Stimulated activated naive CD8-positive, alpha-beta T cell treated with anti-CD3 and anti-CD28 coated beads, Interleukin-15, Interleukin-2, amounts not matched to agents 100 U/mL and 50 U/mL, for 24 hours (primary cell): Measurements from ENCODE around the gene COPB1.

Experiments
- ATAC-seq: fragments of 150-1000 bp; cut with Tn5 transposase; one replicate; pipeline ENCODE4 v1.10.0; 2021
- DNase-seq: peaks from one replicate; pipeline ENCODE4 v3.0.0; 2021

Gene COPB1

GRCh38 chr11:14503023-14503422 is 3.4 kb upstream of the COPB1 start:
- ATAC-seq: no peak

GRCh38 chr11:14502039-14502438 is 2.4 kb upstream of the COPB1 start:
- DNase-seq (no peak), ATAC-seq (no peak)

More at GRCh38 chr11:14503023-14503422, 3.4 kb upstream of the COPB1 start:
- no peak for DNase-seq

GRCh38 chr11:14500181-14500651 is 605 bp upstream of the COPB1 start:
- peak; percentile 42 for ATAC-seq
- DNase-seq: peak; percentile 42

GRCh38 chr11:14499178-14499559 is 442 bp downstream of the COPB1 start:
- peak; percentile 26 for ATAC-seq
- DNase-seq: peak; percentile 46

GRCh38 chr11:14480716-14481115 is 18.9 kb downstream of the COPB1 start:
- ATAC-seq (no peak), DNase-seq (no peak)

- ATAC-seq (no peak), DNase-seq (no peak)
Observed at GRCh38 chr11:14471127-14471526, 28.5 kb downstream of the COPB1 start.

- no peak for ATAC-seq
Observed at GRCh38 chr11:14463623-14464022, 36.0 kb downstream of the COPB1 start.

GRCh38 chr11:14460147-14460546 is 39.5 kb downstream of the COPB1 start:
- DNase-seq (no peak), ATAC-seq (no peak)

More at GRCh38 chr11:14463623-14464022, 36.0 kb downstream of the COPB1 start:
- no peak for DNase-seq

- DNase-seq (no peak), ATAC-seq (no peak)
Observed at GRCh38 chr11:14458377-14458776, 41.2 kb downstream of the COPB1 start.

- ATAC-seq: no peak
- DNase-seq: no peak
Observed at GRCh38 chr11:14455648-14456430, 43.8 kb downstream of the COPB1 start.

- ATAC-seq (no peak), DNase-seq (no peak)
Observed at GRCh38 chr11:14454861-14455632, 44.6 kb downstream of the COPB1 start.

GRCh38 chr11:14451825-14452224 is 47.8 kb downstream of the COPB1 start:
- no peak for DNase-seq
- ATAC-seq: no peak

GRCh38 chr11:14449302-14449714 is 50.3 kb downstream of the COPB1 start:
- ATAC-seq (no peak), DNase-seq (no peak)

- DNase-seq (no peak), ATAC-seq (peak; percentile 19)
Observed at GRCh38 chr11:14448240-14448639, 51.4 kb downstream of the COPB1 start.

GRCh38 chr11:14446701-14447169 is 52.9 kb downstream of the COPB1 start:
- DNase-seq (no peak), ATAC-seq (peak; percentile 21)

GRCh38 chr11:14445542-14446530 is 53.8 kb downstream of the COPB1 start:
- no peak for DNase-seq
- ATAC-seq: no peak

GRCh38 chr11:14444441-14445189 is 55.0 kb downstream of the COPB1 start:
- ATAC-seq (peak; percentile 76), DNase-seq (no peak)

GRCh38 chr11:14443638-14444037 is 56.0 kb downstream of the COPB1 start:
- ATAC-seq (no peak), DNase-seq (no peak)

GRCh38 chr11:14435717-14436512 is 63.7 kb downstream of the COPB1 start:
- DNase-seq: no peak
- ATAC-seq: no peak

GRCh38 chr11:14425621-14426020 is 74.0 kb downstream of the COPB1 start:
- no peak for ATAC-seq

More at GRCh38 chr11:14425621-14426020, 74.0 kb downstream of the COPB1 start:
- DNase-seq: no peak
